HepG2 (cell line): ENCODE measurements around the gene TMEM190. TPM values are rescaled to one million over a fixed set of nuclear protein-coding genes. Genes with fewer than 3 reads are reported as not detected.

ENCODE experiments used
- ATAC-seq: fragments of 200-7000 bp; cut with Tn5 transposase; 3 replicates; pipeline ENCODE4 v1.9.1; 2020; ENCODE audit warnings: mild to moderate bottlenecking, moderate library complexity
- BruUV-seq: library from RNA; stranded (reverse); fragments of 400-500 nt; replicated peaks from 2 replicates; lab custom pipeline; 2021; lab: Mats Ljungman, UMichigan
- CTCF ChIA-PET: fragments of 300-600 bp; formaldehyde crosslinking; extraction: SDS; loops from one replicate; lab custom pipeline; 2021; ENCODE audit warnings: low total read pairs, inconsistent platforms, low intra/inter-chr PET ratio; lab: Yijun Ruan, JAX
- POLR2A ChIA-PET: fragments of 350-600 bp; sonication (Branson Sonifier 250); formaldehyde crosslinking; loops from one replicate; lab custom pipeline; 2020; ENCODE audit warnings: antibody characterized with exemption, inconsistent platforms; lab: Yijun Ruan, JAX
- DNase-seq: peaks from one replicate; pipeline ENCODE4 v3.0.0-alpha.2; 2015; ENCODE audit warnings: low spot score
- FAIRE-seq: peaks from 3 replicates; lab custom pipeline; 2011; peaks lifted over from hg19 to GRCh38; lab: Jason Lieb, UNC
- H2AFZ ChIP-seq: one replicate; pipeline ENCODE4 v1.6.1; 2011; ENCODE audit warnings: low read length, inconsistent platforms
- H3K27ac ChIP-seq: fragments of 300-600 bp; 3 replicates; pipeline ENCODE4 v1.8.0; 2011; ENCODE audit warnings: mixed run types, mild to moderate bottlenecking, mixed read lengths, low read length, inconsistent platforms; ENCODE audit not compliant: insufficient read depth; ENCODE audit errors: extremely low read length
- H3K27me3 ChIP-seq, 2 experiments: fragments of 200-600 bp in 1 of 2; 2 replicates in 1 of 2; 3 replicates in 1 of 2; pipeline versions ENCODE4 v1.6.0 to v1.8.0; 2011; ENCODE audit warnings: low read length in 2 of 2, mild to moderate bottlenecking in 2 of 2, moderate library complexity in 2 of 2, inconsistent platforms in 1 of 2; ENCODE audit not compliant: insufficient read depth in 2 of 2, control insufficient read depth in 1 of 2
- H3K36me3 ChIP-seq, 2 experiments: fragments of 200-600 bp in 1 of 2; replicated peaks in 1 of 2; 2 replicates in 1 of 2; 3 replicates in 1 of 2; pipeline versions ENCODE4 v1.5.1 to v1.8.0; 2011; ENCODE audit warnings: low read length in 2 of 2, inconsistent platforms in 1 of 2; ENCODE audit not compliant: insufficient read depth in 2 of 2, control insufficient read depth in 1 of 2
- H3K4me1 ChIP-seq: 2 replicates; pipeline ENCODE4 v1.5.1; 2012; ENCODE audit warnings: low read length, inconsistent platforms; ENCODE audit not compliant: insufficient read depth
- H3K4me2 ChIP-seq: 2 replicates; pipeline ENCODE4 v1.6.0; 2011; ENCODE audit warnings: low read depth, low read length, inconsistent platforms
- H3K4me3 ChIP-seq, 3 experiments: fragments of 200-600 bp in 1 of 3; sonication (generic), shearing (Covaris generic) in 1 of 3; replicated peaks in 1 of 3; 2 replicates each; pipeline ENCODE4 v1.5.1; 2011 to 2016; ENCODE audit warnings: low read length in 3 of 3, inconsistent platforms in 2 of 3, low read depth in 2 of 3, mild to moderate bottlenecking in 2 of 3, control low read depth in 1 of 3, mixed read lengths in 1 of 3; ENCODE audit not compliant: insufficient read depth in 1 of 3
- H3K79me2 ChIP-seq: one replicate; pipeline ENCODE4 v1.6.1; 2011; ENCODE audit warnings: low read length, inconsistent platforms; ENCODE audit not compliant: insufficient read depth
- H3K9ac ChIP-seq: 2 replicates; pipeline ENCODE4 v1.6.0; 2011; ENCODE audit warnings: mild to moderate bottlenecking, low read depth, low read length, inconsistent platforms; ENCODE audit not compliant: insufficient read depth
- H3K9me3 ChIP-seq: 2 replicates; pipeline ENCODE4 v1.5.1; 2012; ENCODE audit warnings: mild to moderate bottlenecking, low read length
- H4K20me1 ChIP-seq: 2 replicates; pipeline ENCODE4 v1.6.0; 2011; ENCODE audit warnings: inconsistent platforms, mild to moderate bottlenecking, low read length, moderate library complexity; ENCODE audit not compliant: insufficient read depth
- GABPB1 ChIP-seq: IDR thresholded peaks from 2 replicates; pipeline ENCODE4 v1.6.1; 2016; ENCODE audit warnings: mild to moderate bottlenecking, missing genetic modification reagents, moderate library complexity, missing compliant biosample characterization
- GLMP ChIP-seq: sonication (generic); formaldehyde crosslinking; IDR thresholded peaks from 2 replicates; pipeline ENCODE4 v1.9.0; 2021; ENCODE audit warnings: missing genetic modification reagents, mild to moderate bottlenecking, borderline replicate concordance
- NRL ChIP-seq: sonication (generic); formaldehyde crosslinking; IDR thresholded peaks from 2 replicates; pipeline ENCODE4 v1.5.0; 2020; ENCODE audit warnings: missing genetic modification reagents, mild to moderate bottlenecking, moderate library complexity, borderline replicate concordance
- TAF1 ChIP-seq: sonication (generic); formaldehyde crosslinking; IDR thresholded peaks from 2 replicates; pipeline ENCODE4 v1.4.0; 2020; ENCODE audit warnings: missing genetic modification reagents
- ZBTB25 ChIP-seq: IDR thresholded peaks from 2 replicates; pipeline ENCODE4 v1.6.1; 2018; ENCODE audit warnings: missing genetic modification reagents
- ZNF512B ChIP-seq: sonication (generic); formaldehyde crosslinking; IDR thresholded peaks from 2 replicates; pipeline ENCODE4 v1.5.1; 2020; ENCODE audit warnings: missing genetic modification reagents, mild to moderate bottlenecking, borderline replicate concordance
- ZNF547 ChIP-seq: sonication (generic); formaldehyde crosslinking; IDR thresholded peaks from 2 replicates; pipeline ENCODE4 v1.5.1; 2020; ENCODE audit warnings: mild to moderate bottlenecking, missing genetic modification reagents
- WGBS: methylation state at CpG from one replicate; pipeline ENCODE4 v1.1.6; 2017; ENCODE audit warnings: low lambda C conversion rate; 5-methylcytosine and 5-hydroxymethylcytosine counted together
- in situ Hi-C: cut with HindIII; loops from 2 replicates; pipeline ENCODE4 v1.10.0; 2017; ENCODE audit warnings: low pct_unique_long_range_greater_than_20kb; ENCODE audit not compliant: extremely low pct_ligation_motif_present
- intact Hi-C: fragments of 100-400 bp; cut with micrococcal nuclease; formaldehyde crosslinking; loops from one replicate; pipeline ENCODE4 v1.10.0; 2022; ENCODE audit not compliant: unreplicated experiment
- polyA plus RNA-seq, 8 experiments: library from polyadenylated mRNA; depleted of rRNA in 3 of 8; stranded (reverse) in 7 of 8; unstranded in 1 of 8; fragments of >200 nt; fragmentation: Illumina TruSeq in 4 of 8; extraction: Trizol in 4 of 8; gene quantifications; 2 replicates each; pipeline versions ENCODE4 v1.2.1 to v1.2.3, GENCODE V29; 2011 to 2016; ENCODE audit warnings: low read depth in 4 of 8, missing spikeins in 1 of 8, mixed read lengths in 1 of 8; ENCODE audit not compliant: insufficient read depth in 1 of 8
- total RNA-seq, 5 experiments: library from RNA; depleted of rRNA; stranded (reverse); fragments of >200 nt; fragmentation: Illumina TruSeq; extraction: Trizol; gene quantifications; 2 replicates each; pipeline ENCODE4 v1.2.3, GENCODE V29; 2016; ENCODE audit warnings: low read depth in 1 of 5
- TF ChIP-seq, protein P1 (sequence below): sonication (generic); formaldehyde crosslinking; IDR thresholded peaks from 2 replicates; pipeline ENCODE4 v1.5.0; 2020; ENCODE audit warnings: mild to moderate bottlenecking, missing genetic modification reagents

The TMEM190 gene
- total and polyA plus RNA-seq, 2 of the 13 experiments (the other 11 are each of a cell fraction or from before 2014, with no cell fraction given): 0.35 to 0.83 TPM

- no peak for ATAC-seq
- H3K27ac ChIP-seq: no peak overlapping the region
- CTCF ChIA-PET: no interaction called here
Measured at GRCh38 chr19:55352549-55353145, 24.0 kb upstream of the TMEM190 start.

DNA sequence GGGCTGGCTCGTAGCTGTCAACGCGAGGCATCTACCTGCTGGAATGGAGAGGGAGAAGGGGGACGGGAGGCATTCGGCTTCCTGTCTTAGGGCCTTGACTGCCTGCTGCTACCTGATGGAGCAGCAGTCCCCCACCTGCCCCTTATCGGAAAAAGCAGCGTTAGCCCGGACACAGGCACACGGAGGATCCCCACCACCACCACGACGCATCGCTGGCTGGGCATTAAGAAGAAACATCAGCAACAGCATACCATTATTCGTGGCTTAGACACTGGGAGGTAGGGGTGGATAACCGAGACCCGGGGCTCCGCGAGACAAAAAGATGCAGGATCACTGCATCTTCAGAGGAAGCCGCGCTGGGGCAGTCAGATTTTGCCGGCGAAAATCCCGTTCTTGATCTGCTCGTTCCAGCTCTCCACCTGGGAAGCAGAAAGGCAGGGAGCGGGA lies 23.2 kb upstream of the TMEM190 start:
- ChIA-PET POLR2A (interaction anchor here (1.8 kb wide), 1 partner anchor 14 kb away, joined by 4 read pairs; the partner anchor contains the start of gene KMT5C), CTCF (no interaction called here)
- ATAC-seq (no peak), FAIRE-seq (no peak), DNase-seq (no peak)
- no peaks in the 10 kb centered on the region for H3K36me3 ChIP-seq
- peaks cover 8 to 55% of the 10 kb centered on the region in 2 experiments; a peak in 4 of 5 replicates for H3K27me3 ChIP-seq
- intact Hi-C loops (no loop called here), in situ Hi-C loops (no loop called here)
- 0 out of 2 replicates have a peak, but pooled peaks cover 4% of the 10 kb centered on the region for H4K20me1 ChIP-seq
- no peak overlapping the region for H2AFZ ChIP-seq
- no TSS peak for BruUV-seq
- no peaks in the 10 kb centered on the region for H3K79me2 ChIP-seq
- 15% methylated on average over 15 of the region's 24 CpGs for WGBS
- H3K4me1 ChIP-seq: peaks cover 19% of the 10 kb centered on the region
- peak overlapping the region; percentile 88 for H3K4me2 ChIP-seq
- no peak overlapping the region for H3K27ac ChIP-seq
- H3K4me3 ChIP-seq: peak overlapping the region; percentile 30 to 74 (median 65)
- no peaks in the 10 kb centered on the region for H3K9me3 ChIP-seq
- 0 out of 2 replicates have a peak overlapping the region, but pooled peaks have one; percentile 29 for H3K9ac ChIP-seq
- TF ChIP-seq, protein P1, sequence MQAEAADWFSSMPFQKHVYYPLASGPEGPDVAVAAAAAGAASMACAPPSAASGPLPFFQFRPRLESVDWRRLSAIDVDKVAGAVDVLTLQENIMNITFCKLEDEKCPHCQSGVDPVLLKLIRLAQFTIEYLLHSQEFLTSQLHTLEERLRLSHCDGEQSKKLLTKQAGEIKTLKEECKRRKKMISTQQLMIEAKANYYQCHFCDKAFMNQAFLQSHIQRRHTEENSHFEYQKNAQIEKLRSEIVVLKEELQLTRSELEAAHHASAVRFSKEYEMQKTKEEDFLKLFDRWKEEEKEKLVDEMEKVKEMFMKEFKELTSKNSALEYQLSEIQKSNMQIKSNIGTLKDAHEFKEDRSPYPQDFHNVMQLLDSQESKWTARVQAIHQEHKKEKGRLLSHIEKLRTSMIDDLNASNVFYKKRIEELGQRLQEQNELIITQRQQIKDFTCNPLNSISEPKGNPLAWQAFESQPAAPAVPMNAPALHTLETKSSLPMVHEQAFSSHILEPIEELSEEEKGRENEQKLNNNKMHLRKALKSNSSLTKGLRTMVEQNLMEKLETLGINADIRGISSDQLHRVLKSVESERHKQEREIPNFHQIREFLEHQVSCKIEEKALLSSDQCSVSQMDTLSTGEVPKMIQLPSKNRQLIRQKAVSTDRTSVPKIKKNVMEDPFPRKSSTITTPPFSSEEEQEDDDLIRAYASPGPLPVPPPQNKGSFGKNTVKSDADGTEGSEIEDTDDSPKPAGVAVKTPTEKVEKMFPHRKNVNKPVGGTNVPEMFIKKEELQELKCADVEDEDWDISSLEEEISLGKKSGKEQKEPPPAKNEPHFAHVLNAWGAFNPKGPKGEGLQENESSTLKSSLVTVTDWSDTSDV (CRISPR knock-in tag): 0 out of 2 replicates have a peak, but pooled peaks have one; percentile 36
- TF ChIP-seq GLMP (CRISPR knock-in tag) (no peak), ZBTB25 (CRISPR knock-in tag) (no peak), TAF1 (CRISPR knock-in tag) (no peak), ZNF512B (CRISPR knock-in tag) (no peak), NRL (CRISPR knock-in tag) (no peak)

More at GRCh38 chr19:55352549-55353145, 24.0 kb upstream of the TMEM190 start:
- peaks cover 19% of the 10 kb centered on the region for H3K4me1 ChIP-seq
- BruUV-seq: no TSS peak
- no peak overlapping the region for H3K4me3 ChIP-seq
- 0 out of 2 replicates have a peak, but pooled peaks have one; percentile 23 for TF ChIP-seq ZNF547 (CRISPR knock-in tag)
- no peak for TF ChIP-seq GABPB1 (CRISPR knock-in tag)
- FAIRE-seq (no peak), DNase-seq (no peak)
- H3K79me2 ChIP-seq: no peaks in the 10 kb centered on the region
- intact Hi-C loops (no loop called here), in situ Hi-C loops (no loop called here)
- H3K27me3 ChIP-seq: peaks cover 8 to 49% of the 10 kb centered on the region in 2 experiments
- WGBS: 27% methylated on average over 24 of the region's 25 CpGs
- H3K36me3 ChIP-seq: no peaks in the 10 kb centered on the region; a peak in 1 of 5 replicates
- no peak overlapping the region for H3K9ac ChIP-seq
- no peak overlapping the region for H3K4me2 ChIP-seq
- POLR2A ChIA-PET: interaction anchor here (0.9 to 1.8 kb wide), 2 partner anchors 13 to 19 kb away, joined by 3 to 4 read pairs; partner anchors contain the start of gene KMT5C
- 0 out of 2 replicates have a peak, but pooled peaks cover 4% of the 10 kb centered on the region for H4K20me1 ChIP-seq
- H3K9me3 ChIP-seq: no peaks in the 10 kb centered on the region
- H2AFZ ChIP-seq: no peak overlapping the region
